NCI-H2196 (cell line): ENCODE data around the gene IFT122.

Experiments
- DNase-seq: peaks from one replicate; lab custom pipeline; 2025; ENCODE audit not compliant: unreplicated experiment; lab: John Stamatoyannopoulos, UW

The IFT122 gene

DNA sequence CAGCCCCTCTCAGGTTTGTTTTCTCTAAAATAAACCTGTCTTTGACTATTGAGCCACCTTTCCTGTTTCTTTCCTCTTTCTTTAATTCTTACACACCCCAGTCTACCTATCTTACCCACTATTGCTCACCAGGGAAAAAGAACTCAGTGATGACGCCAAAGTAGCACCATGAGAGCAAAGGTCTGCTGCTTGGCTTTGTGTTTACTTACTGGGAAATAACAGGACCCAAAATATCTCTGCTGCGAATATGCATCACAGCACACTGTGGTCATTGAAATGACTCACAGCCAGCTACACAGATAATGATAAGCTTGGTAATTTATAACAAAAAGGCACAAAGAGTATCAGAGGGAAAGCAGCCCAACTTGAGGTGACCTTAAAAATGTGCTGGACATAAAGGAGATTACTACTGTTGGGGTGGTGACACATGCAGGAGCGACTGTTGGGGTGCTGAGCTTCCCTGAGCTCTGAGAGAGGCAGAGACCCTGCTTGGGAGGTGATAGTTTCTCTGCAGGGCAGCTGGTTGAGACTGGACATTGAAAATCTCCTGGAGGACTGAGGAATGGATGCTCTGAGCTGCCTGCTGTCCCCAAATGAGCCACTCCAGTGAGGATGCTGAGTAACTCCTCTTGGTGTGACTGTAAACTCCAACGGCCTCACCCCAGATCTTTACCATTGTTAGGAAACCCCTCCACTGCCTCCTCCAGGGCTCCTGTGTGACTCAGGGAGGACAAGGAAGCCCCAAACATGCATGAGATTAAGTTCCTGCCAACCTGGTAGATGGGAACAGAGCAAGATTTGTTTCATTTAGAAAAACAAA lies 26.1 kb upstream of the IFT122 start:
- DNase-seq = no peak

GRCh38 chr3:129415378-129415777 lies 24.6 kb upstream of the IFT122 start:
- no peak for DNase-seq

DNA sequence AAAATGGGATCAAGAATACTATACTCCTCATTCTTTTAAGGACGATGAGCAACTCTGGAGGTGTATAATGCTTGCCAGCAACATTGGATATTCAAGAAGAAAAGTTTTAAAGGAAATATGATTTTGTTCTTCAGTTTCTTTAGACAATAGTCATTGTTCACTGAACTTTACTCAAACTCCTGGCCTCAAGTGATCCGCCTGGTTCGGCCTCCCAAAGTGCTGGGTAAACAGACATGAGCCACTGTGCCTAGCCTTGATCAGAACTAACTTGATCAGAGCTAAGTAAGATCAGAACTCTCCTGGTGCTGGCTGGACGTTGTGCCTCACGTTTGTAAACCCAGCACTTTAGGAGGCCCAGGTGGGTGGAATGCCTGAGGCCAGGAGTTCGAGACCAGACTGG lies 24.2 kb upstream of the IFT122 start:
- DNase-seq = no peak

- no peak for DNase-seq
Observed at GRCh38 chr3:129416415-129416814, 23.6 kb upstream of the IFT122 start.

DNA sequence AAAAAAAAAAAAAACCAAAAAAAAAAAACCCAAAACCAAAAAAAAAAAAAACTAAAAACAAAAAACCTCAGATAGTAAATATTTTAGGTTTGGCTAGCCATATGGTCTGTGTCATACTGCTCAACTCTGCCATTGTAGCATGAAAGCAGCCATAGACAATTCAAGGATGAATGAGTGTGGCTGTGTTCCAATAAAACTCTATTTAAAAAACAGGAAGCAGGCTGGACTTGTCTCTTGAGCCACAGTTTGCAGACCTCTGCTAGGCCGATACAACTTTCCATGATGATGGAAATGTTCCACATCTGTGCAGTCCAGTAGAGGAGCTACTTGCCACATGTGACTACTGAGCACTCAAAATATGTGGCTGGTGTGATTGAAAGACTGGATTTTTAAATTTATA lies 22.7 kb upstream of the IFT122 start:
- DNase-seq = no peak

DNA sequence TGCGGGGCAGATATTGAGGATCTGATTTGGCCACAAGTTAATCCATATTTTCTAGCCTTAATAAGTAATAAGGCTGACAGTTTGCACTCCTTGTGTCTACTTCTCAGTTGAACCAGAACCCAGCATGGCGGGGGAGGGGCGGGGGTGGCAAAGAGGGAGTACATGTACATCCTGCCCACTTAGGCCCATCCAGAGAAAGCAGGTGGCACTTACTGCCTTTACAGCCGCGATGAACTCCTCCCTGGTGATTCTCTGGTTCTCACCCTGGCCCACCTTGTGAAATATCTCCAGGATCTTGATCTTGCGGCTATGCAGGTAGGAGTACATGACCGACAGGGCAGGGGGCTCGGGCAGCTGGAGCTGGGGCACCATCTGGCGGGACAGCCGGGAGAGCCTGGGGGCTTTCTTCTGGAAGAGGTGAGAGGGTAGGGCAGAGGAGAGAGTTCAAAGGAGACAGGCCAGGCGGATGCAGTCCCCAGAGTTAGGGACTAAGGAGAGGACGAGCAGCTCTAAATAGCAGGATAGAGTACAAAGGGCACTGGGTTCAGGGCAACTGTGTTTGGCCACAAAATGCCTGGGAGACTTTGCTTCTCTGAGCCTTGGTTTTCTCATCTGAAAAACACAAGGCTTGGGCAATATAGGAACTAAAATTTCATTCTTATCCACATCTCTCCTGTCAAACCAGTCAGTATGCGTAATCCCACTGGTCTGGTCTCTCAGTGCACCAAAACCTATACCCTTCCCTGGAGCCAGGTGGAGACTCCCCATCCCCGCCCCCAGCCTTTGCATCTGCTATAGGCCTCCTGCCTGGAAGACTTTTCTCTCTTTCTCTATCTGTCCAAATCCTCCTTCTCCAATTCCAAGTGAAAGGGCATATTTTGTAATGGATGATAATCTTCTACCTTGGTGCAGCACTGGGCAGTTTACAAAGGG lies 21.7 kb upstream of the IFT122 start:
- DNase-seq = no peak

DNA sequence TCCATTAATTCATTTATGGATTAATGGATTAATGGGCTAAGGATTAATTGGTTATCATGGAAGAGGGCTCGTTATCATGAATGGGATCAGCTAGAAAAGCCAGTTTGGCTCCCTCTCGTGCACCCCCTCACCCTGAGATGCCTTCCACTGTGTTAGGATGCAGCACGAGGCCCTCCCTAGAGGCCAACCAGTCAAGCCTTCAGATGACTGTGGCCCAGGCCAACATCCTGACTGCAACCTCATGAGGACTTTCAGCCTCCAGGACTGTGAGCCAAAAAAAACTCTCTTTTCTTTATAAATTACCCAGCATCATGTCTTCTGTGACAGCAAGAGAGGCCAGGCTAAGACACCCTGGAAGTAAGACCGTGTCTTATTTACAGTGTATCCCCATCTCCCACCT lies 20.5 kb upstream of the IFT122 start:
- no peak for DNase-seq

- no peak for DNase-seq
Observed at GRCh38 chr3:129421236-129421883, 18.7 kb upstream of the IFT122 start.

GRCh38 chr3:129421988-129422745 lies 17.9 kb upstream of the IFT122 start:
- DNase-seq = no peak

GRCh38 chr3:129422897-129423296 lies 17.1 kb upstream of the IFT122 start:
- no peak for DNase-seq

DNA sequence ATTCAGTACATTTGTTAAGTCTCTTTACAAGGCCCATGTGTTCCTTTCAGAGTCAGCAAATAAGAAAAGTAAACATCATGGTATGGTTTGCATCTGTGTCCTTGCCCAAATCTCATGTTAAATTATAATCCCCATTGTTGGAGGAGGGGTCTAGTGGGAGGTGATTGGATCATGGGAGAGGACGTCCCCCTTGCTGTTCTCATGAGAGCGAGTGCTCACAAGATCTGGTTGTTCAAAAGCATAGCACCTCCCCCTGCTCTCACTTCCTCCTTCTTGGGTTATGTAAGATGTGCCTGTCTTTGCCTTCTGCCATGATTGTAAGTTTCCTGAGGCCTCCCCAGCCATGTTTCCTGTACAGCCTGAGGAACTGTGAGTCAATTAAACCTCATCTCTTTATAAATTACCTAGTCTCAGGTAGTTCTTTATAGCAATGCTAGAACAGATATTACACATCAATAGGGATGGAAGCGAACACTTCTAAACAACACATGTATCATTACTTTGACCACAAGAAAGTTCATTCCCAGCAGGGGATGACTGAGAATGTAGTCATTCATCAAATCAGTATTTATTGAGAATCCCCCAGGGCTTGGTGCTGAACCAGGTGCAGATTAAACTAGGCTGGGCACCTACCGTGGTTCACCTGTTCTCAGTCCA lies 15.7 kb upstream of the IFT122 start:
- no peak for DNase-seq

GRCh38 chr3:129425213-129425612 lies 14.8 kb upstream of the IFT122 start:
- no peak for DNase-seq

DNA sequence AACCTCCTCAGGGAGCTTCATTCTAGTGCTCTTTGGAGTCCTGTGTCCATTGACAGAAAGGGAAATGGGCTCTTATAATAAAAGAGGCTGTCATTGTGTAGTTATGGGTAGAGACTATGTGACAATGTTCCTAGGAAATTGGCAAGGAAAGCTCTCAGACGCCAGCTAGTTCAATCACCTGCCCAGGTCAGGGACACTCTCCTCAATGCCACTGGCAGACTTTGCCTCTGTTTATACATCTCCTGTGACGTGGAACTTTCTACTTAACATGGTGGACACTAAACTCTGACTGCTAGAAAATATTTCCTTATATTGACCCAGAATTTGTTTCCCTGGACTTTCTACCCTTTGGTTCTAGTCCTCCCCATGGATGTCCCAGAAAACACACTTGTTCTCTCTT lies 14.4 kb upstream of the IFT122 start:
- no peak for DNase-seq

DNA sequence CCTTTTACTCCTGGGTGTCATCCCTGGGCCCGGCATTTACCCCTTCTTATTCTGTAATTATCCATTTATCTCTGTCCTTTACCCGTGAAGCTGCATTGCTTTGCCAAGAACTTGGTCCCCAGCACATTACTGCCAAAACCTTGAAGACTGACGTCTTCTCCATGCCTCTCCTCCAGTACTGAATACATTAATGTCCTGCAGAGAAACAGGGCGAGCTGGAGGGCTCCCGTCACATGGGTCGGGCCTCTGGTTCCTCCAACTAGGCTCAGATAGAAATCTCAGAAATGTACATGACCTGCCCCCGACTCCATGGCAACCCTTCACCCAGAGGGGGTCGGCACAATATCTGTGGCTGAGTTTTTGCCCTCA lies 12.0 kb upstream of the IFT122 start:
- no peak for DNase-seq

GRCh38 chr3:129428376-129429079 lies 11.5 kb upstream of the IFT122 start, which contains the start of gene EFCAB12:
EFCAB12 (minus strand) TSS chr3:129428636; CDS start chr3:129428488, 148 bp downstream.
- peak; percentile 99 for DNase-seq

DNA sequence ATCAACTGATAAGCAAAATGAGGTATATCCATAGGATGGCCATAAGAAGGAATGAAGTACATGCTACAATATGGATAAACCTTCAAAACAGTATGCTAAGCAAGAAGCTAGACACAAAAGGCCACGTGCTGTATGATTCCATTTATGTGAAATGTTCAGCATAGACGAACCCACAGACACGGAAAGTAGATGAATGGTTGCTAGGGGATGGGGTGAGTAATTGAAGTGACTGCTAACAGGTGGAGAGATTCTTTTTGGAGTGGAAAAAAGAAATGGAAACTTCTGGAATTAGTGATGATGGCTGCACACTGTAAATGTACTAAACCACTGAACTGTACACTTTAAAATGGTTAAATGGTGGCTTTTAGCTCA lies 11.0 kb upstream of the IFT122 start:
- DNase-seq = no peak

DNA sequence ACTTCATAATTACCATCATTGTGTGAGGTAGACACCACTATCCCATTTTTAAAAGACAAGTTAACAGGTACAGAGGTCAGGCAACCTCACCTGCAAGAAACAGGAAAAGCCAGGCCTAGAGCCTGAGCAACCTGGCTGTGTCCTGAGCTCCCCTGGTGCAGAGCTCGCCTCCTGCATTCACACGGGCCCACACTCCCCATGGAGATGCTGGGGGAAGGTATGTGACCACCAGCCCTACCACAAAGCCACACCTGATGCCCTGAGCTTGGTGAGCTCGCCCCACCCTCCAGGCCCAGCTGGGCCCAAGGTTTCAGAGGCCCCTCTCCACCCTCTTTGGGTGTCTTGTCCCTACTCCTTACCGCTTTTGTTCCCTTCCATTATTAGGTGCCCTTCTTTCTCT lies 10.4 kb upstream of the IFT122 start:
- DNase-seq = no peak

DNA sequence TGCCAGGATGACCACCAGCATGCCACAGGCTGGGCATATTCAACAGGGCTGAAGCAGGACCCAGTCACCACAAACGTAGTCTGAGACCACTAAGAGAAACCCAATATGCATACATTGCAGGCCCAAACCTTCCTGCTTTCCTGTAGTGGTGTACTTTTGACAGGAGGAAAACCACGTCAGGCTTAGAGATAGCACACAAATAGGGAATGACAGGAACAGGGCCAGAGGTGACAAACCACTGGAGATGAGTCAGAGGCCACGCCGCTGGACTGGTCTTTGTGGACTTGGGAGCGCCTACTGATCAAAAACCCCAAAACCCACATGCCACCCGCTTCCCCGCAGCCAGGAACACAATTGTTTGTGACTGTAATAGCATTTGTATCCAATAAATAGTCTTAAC lies 8.0 kb upstream of the IFT122 start:
- no peak for DNase-seq

DNA sequence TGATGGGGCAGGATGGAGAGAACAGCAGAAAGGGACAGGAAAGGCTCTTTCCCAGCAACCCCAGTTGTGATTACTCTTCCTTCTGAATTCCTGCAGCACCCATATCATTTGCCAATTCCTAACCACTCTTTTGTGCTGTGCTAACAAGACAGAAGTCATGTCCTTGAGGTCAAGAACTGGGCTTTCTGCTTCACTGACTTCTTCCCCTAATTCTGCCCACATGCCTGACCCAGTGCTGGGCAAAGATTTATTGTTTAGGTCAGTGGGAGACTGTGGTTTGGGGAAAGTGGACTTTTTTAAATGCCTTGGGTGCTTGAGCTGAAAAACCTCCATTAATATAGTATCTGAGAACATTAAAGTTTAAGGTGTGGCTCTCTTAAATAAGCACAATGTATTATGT lies 7.4 kb upstream of the IFT122 start:
- DNase-seq = no peak

DNA sequence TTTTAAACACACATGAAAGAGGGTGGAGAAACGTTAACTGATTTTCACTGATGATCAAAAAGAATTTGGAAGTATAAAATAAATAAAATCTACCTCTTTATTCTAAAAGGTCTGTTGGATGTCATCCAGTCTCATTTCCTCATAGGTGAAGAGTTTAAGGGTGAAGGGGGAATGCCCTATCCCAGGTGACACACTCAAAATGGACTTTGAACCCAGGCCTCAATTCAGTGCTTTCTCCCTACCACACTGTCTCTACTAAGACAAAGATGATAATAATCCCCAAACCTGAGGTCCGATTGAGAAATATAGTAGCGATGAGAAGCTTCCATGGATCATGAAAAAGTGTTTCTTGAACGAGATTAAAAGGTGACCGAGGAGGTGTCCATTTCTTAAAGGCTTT lies 6.5 kb upstream of the IFT122 start:
- no peak for DNase-seq
